Panc1 (cell line): ENCODE results near the gene HSD17B10. TPM values are rescaled to one million over a fixed set of nuclear protein-coding genes. Genes with fewer than 3 reads are reported as not detected.

Experiments
- ATAC-seq: fragments of 200-7000 bp; cut with Tn5 transposase; 2 replicates; pipeline ENCODE4 v1.9.1; 2020; ENCODE audit warnings: mild to moderate bottlenecking, moderate library complexity
- BruUV-seq: library from RNA; stranded (reverse); fragments of 400-500 nt; replicated peaks from 2 replicates; lab custom pipeline; 2021; lab: Mats Ljungman, UMichigan
- CTCF ChIA-PET: fragments of 300-600 bp; sonication (Branson Sonifier 250); formaldehyde crosslinking; loops from one replicate; lab custom pipeline; 2022; ENCODE audit warnings: antibody characterized with exemption; lab: Charles Lee
- POLR2A ChIA-PET: fragments of 300-600 bp; sonication (Branson Sonifier 250); formaldehyde crosslinking; loops from one replicate; lab custom pipeline; 2022; ENCODE audit warnings: antibody characterized with exemption; lab: Charles Lee
- DNase-seq: peaks from one replicate; pipeline ENCODE4 v3.0.0-alpha.2; 2010; ENCODE audit warnings: low read depth, low spot score
- H3K27ac ChIP-seq: 2 replicates; pipeline ENCODE4 v1.5.1; 2011; ENCODE audit warnings: mild to moderate bottlenecking, low read length, inconsistent platforms
- H3K27me3 ChIP-seq: fragments of 200-500 bp; sonication (Bioruptor generic); 2 replicates; pipeline ENCODE4 v1.6.0; 2014; ENCODE audit warnings: low read length, inconsistent platforms; ENCODE audit not compliant: control insufficient read depth, insufficient read depth
- H3K36me3 ChIP-seq: fragments of 200-500 bp; sonication (Bioruptor generic); 2 replicates; pipeline ENCODE4 v1.5.1; 2014; ENCODE audit warnings: inconsistent platforms, mild to moderate bottlenecking, low read length, moderate library complexity; ENCODE audit not compliant: control insufficient read depth, insufficient read depth
- H3K4me1 ChIP-seq: 2 replicates; pipeline ENCODE4 v1.5.1; 2011; ENCODE audit warnings: inconsistent platforms, mild to moderate bottlenecking, low read length, moderate library complexity; ENCODE audit not compliant: control insufficient read depth, insufficient read depth
- H3K4me3 ChIP-seq, 2 experiments: 2 replicates each; pipeline ENCODE4 v1.5.1; 2011 to 2012; ENCODE audit warnings: low read depth in 2 of 2, low read length in 2 of 2, mild to moderate bottlenecking in 2 of 2, inconsistent platforms in 1 of 2, moderate library complexity in 1 of 2
- H3K9me3 ChIP-seq: fragments of 200-500 bp; sonication (Bioruptor generic); 2 replicates; pipeline ENCODE4 v1.5.1; 2014; ENCODE audit warnings: low read depth, mild to moderate bottlenecking, inconsistent platforms, low read length, moderate library complexity; ENCODE audit not compliant: control insufficient read depth, insufficient read depth
- CTCF ChIP-seq: fragments of 450-650 bp; IDR thresholded peaks from 2 replicates; pipeline ENCODE4 v1.5.1; 2017; ENCODE audit warnings: mild to moderate bottlenecking
- SIN3A ChIP-seq: IDR thresholded peaks from 2 replicates; pipeline ENCODE4 v1.6.1; 2012; ENCODE audit warnings: low read depth, mild to moderate bottlenecking, low read length, moderate library complexity, borderline replicate concordance; ENCODE audit not compliant: insufficient read depth
- TCF7L2 ChIP-seq: IDR thresholded peaks from 2 replicates; pipeline ENCODE4 v1.6.1; 2011; ENCODE audit warnings: mild to moderate bottlenecking, low read depth, low read length, inconsistent platforms
- in situ Hi-C: cut with HindIII; loops from 2 replicates; pipeline ENCODE4 v1.10.0; 2016; ENCODE audit warnings: low sequenced_read_pairs, low pct_unique_long_range_greater_than_20kb
- intact Hi-C: fragments of 100-400 bp; cut with micrococcal nuclease; formaldehyde crosslinking; loops from one replicate; pipeline ENCODE4 v1.10.0; 2022; ENCODE audit not compliant: unreplicated experiment
- total RNA-seq: library from RNA; stranded (reverse); gene quantifications from one replicate; pipeline ENCODE4 v1.2.1, GENCODE V29; 2021; ENCODE audit not compliant: unreplicated experiment
- TF ChIP-seq, protein P1 (sequence below), 2 experiments: IDR thresholded peaks; 2 replicates each; pipeline ENCODE4 v1.6.1; 2011 to 2012; ENCODE audit warnings: low read depth in 2 of 2, control low read depth in 1 of 2, low read length in 1 of 2, mild to moderate bottlenecking in 1 of 2, moderate library complexity in 1 of 2; ENCODE audit not compliant: insufficient read depth in 1 of 2

Gene HSD17B10
- total RNA-seq, 1 experiment from 2014 or later = 216 TPM

DNA sequence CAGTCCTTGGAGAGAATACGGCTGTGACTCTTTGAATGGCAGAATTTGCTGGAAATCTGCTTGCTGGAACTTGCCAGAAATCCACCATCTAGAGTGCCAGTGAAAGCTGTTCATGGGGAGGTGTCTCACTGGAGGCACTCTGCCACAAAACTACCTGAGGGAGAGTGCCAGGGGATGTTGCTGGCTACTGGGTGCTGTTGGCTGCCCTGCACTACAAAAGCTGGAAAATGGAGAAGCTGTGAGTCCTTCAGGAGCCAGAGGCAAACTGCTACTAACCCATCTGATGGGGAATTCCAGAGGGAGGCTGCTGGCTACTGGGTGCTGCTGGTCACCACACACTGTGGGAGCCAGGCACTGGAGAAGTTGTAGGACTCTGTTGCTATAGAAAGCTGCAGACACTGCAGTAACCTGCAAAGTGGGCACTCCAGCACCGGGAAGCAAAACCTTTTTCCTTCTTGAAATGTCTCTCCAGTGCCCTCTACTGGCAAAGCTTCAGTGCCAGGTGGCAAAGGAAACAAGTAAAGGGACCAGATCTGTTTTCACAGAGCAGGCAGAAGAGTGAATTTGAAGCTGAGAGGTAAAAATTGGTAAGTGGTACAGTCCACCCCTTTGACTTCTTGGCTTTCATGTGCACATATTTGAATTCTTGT is 47.8 kb upstream of the HSD17B10 start:
- H3K27ac ChIP-seq = no peak overlapping the region
- H3K27me3 ChIP-seq = no peaks in the 10 kb centered on the region
- DNase-seq (peak; percentile 33), ATAC-seq (peak; percentile 88)
- ChIA-PET POLR2A (no interaction called here), CTCF (interaction anchor here (0.6 to 1.6 kb wide), 6 partner anchors 17 to 951 kb away, joined by 3 to 7 read pairs (median 4); no protein-coding TSS in a partner anchor)
- BruUV-seq = no TSS peak
- no peaks in the 10 kb centered on the region for H3K9me3 ChIP-seq
- intact Hi-C loops = no loop called here
- TF ChIP-seq CTCF = peak; percentile 78
- TF ChIP-seq SIN3A = no peak
- TF ChIP-seq TCF7L2 = no peak
- TF ChIP-seq, protein P1, sequence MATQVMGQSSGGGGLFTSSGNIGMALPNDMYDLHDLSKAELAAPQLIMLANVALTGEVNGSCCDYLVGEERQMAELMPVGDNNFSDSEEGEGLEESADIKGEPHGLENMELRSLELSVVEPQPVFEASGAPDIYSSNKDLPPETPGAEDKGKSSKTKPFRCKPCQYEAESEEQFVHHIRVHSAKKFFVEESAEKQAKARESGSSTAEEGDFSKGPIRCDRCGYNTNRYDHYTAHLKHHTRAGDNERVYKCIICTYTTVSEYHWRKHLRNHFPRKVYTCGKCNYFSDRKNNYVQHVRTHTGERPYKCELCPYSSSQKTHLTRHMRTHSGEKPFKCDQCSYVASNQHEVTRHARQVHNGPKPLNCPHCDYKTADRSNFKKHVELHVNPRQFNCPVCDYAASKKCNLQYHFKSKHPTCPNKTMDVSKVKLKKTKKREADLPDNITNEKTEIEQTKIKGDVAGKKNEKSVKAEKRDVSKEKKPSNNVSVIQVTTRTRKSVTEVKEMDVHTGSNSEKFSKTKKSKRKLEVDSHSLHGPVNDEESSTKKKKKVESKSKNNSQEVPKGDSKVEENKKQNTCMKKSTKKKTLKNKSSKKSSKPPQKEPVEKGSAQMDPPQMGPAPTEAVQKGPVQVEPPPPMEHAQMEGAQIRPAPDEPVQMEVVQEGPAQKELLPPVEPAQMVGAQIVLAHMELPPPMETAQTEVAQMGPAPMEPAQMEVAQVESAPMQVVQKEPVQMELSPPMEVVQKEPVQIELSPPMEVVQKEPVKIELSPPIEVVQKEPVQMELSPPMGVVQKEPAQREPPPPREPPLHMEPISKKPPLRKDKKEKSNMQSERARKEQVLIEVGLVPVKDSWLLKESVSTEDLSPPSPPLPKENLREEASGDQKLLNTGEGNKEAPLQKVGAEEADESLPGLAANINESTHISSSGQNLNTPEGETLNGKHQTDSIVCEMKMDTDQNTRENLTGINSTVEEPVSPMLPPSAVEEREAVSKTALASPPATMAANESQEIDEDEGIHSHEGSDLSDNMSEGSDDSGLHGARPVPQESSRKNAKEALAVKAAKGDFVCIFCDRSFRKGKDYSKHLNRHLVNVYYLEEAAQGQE (IDR thresholded peaks at IDR 0.05; ENCODE audit: insufficient read depth in 1 of 2, low read depth in 2 of 2, low read length in 1 of 2) = no peak
- in situ Hi-C loops = no loop called here
- H3K4me3 ChIP-seq = no peak overlapping the region
- no peaks in the 10 kb centered on the region for H3K36me3 ChIP-seq
- H3K4me1 ChIP-seq = no peaks in the 10 kb centered on the region

DNA sequence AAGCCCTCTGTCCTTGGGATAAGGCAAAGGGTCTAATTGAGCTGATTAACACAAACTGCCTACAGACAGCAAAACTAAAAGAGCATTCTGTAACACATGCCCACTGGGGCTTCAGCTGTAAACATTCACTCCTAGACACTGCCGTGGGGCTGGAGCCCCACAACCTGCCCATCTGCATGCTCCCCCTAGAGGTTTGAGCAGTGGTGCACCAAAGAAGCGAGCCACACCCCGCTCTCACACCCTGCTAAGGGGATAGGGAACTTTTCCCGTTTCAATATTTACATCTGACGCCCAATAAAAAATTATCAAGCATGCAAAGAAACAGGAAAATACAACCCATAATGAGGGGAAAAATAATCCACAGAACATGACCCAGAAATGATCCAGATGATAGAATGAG is 46.9 kb upstream of the HSD17B10 start:
- Histone ChIP-seq H3K9me3 (no peaks in the 10 kb centered on the region), H3K4me3 (no peak overlapping the region), H3K4me1 (no peaks in the 10 kb centered on the region), H3K27ac (no peak overlapping the region), H3K27me3 (no peaks in the 10 kb centered on the region), H3K36me3 (no peaks in the 10 kb centered on the region)
- intact Hi-C loops (no loop called here), in situ Hi-C loops (no loop called here)
- ChIA-PET CTCF (interaction anchor here (1.2 to 1.6 kb wide), 2 partner anchors 23 to 168 kb away, joined by 4 to 7 read pairs; no protein-coding TSS in a partner anchor), POLR2A (no interaction called here)
- ATAC-seq = peak; percentile 82; the same call in 1 of the 2 replicates
- no TSS peak for BruUV-seq
- TF ChIP-seq SIN3A (no peak), CTCF (peak; percentile 67)
- DNase-seq = no peak
